Activated naive CD4-positive, alpha-beta T cell treated with anti-CD3 and anti-CD28 coated beads, Interleukin-2, amount 50 U/mL, for 24 hours (primary cell): ENCODE data around the gene PLCL1.
A peak's percentile ranks its signal among the peaks of the same experiment; 100 is the strongest.

Source experiments
- H3K27ac Mint-ChIP-seq: one replicate; pipeline ENCODE4 v1.8.0; 2021; ENCODE audit warnings: mild to moderate bottlenecking, mixed read lengths
- H3K27me3 Mint-ChIP-seq: one replicate; pipeline ENCODE4 v1.8.0; 2021; ENCODE audit warnings: mixed read lengths
- H3K36me3 Mint-ChIP-seq: one replicate; pipeline ENCODE4 v1.8.0; 2021; ENCODE audit warnings: mixed read lengths
- H3K4me1 Mint-ChIP-seq: one replicate; pipeline ENCODE4 v1.8.0; 2021; ENCODE audit warnings: mixed read lengths
- H3K4me3 Mint-ChIP-seq: one replicate; pipeline ENCODE4 v1.8.0; 2021; ENCODE audit warnings: mild to moderate bottlenecking, mixed read lengths
- H3K9me3 Mint-ChIP-seq: one replicate; pipeline ENCODE4 v1.8.0; 2021; ENCODE audit warnings: mixed read lengths

Gene PLCL1

GRCh38 chr2:197883354-197884032 lies 79.1 kb downstream of the PLCL1 start:
- H3K27me3 Mint-ChIP-seq = no peaks in the 10 kb centered on the region
- H3K9me3 Mint-ChIP-seq = no peaks in the 10 kb centered on the region
- H3K4me3 Mint-ChIP-seq = no peak overlapping the region
- peaks cover 12% of the 10 kb centered on the region for H3K36me3 Mint-ChIP-seq
- no peak overlapping the region for H3K27ac Mint-ChIP-seq
- H3K4me1 Mint-ChIP-seq = peaks cover 74% of the 10 kb centered on the region

DNA sequence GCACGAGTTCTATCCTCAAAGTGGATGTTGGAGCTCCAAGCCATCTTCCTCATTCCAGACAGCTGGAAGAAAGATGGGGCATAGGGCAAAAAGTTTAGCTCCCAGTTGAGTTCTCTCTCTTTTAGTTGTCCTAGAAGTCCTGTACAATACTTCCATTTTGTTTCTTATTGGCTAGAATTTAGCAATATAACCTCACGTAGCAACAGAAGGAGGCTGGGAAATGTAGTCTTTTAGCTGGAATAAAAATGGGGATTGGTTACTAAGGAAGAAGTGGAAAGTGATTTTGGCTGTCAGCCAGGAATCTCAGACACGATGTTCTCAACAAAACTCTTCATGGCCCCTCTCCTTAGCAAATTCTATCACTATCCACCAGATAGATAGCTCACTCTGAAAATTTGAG lies 79.9 kb downstream of the PLCL1 start:
- H3K27ac Mint-ChIP-seq = no peak overlapping the region
- peaks cover 71% of the 10 kb centered on the region for H3K4me1 Mint-ChIP-seq
- H3K36me3 Mint-ChIP-seq = peaks cover 12% of the 10 kb centered on the region
- H3K9me3 Mint-ChIP-seq = no peaks in the 10 kb centered on the region
- no peak overlapping the region for H3K4me3 Mint-ChIP-seq
- H3K27me3 Mint-ChIP-seq = no peaks in the 10 kb centered on the region

DNA sequence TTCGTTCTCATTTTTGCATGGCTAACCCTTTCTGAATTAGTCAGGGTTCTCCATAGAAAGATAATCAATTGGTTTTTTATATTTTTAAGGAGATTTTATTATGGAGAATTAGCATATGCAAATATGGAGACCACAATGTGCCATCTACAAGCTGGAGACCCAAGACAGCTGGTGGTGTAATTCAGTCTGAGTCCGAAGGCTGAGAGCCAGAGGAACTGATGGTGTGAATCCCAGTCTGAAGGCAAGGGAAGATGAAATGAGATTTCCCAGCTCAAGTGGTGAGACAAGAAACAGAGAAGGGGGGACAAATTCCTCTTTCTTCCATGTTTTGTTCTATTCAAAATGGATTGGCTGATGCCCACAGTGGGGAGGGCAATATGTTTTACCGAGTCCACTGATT lies 80.7 kb downstream of the PLCL1 start:
- H3K27ac Mint-ChIP-seq = peak overlapping the region; percentile 44
- H3K4me3 Mint-ChIP-seq = no peak overlapping the region
- no peaks in the 10 kb centered on the region for H3K27me3 Mint-ChIP-seq
- peaks cover 12% of the 10 kb centered on the region for H3K36me3 Mint-ChIP-seq
- H3K9me3 Mint-ChIP-seq = no peaks in the 10 kb centered on the region
- peaks cover 77% of the 10 kb centered on the region for H3K4me1 Mint-ChIP-seq

DNA sequence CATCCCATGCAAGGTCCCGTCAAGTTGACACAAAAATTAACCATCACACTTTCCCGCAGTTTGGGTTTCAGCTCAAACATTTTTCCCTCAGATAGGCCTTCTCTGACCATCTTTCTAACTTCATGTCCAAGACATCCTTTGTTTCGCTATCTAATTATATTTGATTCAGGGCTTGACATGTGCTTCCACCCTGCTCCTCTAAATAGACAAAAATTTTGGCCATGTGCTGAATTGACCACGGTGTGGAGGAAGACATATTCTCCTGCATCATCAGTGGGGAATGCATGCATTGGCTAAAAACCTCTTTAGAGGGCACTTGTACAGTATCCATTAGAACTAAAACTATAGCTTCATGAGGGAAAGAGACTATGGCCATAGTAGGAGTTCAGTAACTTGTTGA lies 81.2 kb downstream of the PLCL1 start:
- Mint-ChIP-seq H3K27me3 (no peaks in the 10 kb centered on the region), H3K4me1 (peaks cover 77% of the 10 kb centered on the region), H3K9me3 (no peaks in the 10 kb centered on the region), H3K4me3 (no peak overlapping the region), H3K27ac (no peak overlapping the region), H3K36me3 (peaks cover 12% of the 10 kb centered on the region)

GRCh38 chr2:197888321-197888720 lies 83.9 kb downstream of the PLCL1 start:
- H3K36me3 Mint-ChIP-seq = peaks cover 12% of the 10 kb centered on the region
- no peaks in the 10 kb centered on the region for H3K9me3 Mint-ChIP-seq
- no peaks in the 10 kb centered on the region for H3K27me3 Mint-ChIP-seq
- H3K4me1 Mint-ChIP-seq = peaks cover 89% of the 10 kb centered on the region
- peak overlapping the region; percentile 2 for H3K4me3 Mint-ChIP-seq
- peak overlapping the region; percentile 59 for H3K27ac Mint-ChIP-seq

- H3K27ac Mint-ChIP-seq = peak overlapping the region; percentile 94
- no peaks in the 10 kb centered on the region for H3K9me3 Mint-ChIP-seq
- H3K36me3 Mint-ChIP-seq = peaks cover 12% of the 10 kb centered on the region
- peak overlapping the region; percentile 74 for H3K4me3 Mint-ChIP-seq
- peaks cover 89% of the 10 kb centered on the region for H3K4me1 Mint-ChIP-seq
- H3K27me3 Mint-ChIP-seq = no peaks in the 10 kb centered on the region
Measured at GRCh38 chr2:197889041-197889440, 84.6 kb downstream of the PLCL1 start.

GRCh38 chr2:197890168-197890567 lies 85.8 kb downstream of the PLCL1 start:
- H3K36me3 Mint-ChIP-seq = peaks cover 10% of the 10 kb centered on the region
- H3K9me3 Mint-ChIP-seq = no peaks in the 10 kb centered on the region
- peak overlapping the region; percentile 79 for H3K27ac Mint-ChIP-seq
- no peak overlapping the region for H3K4me3 Mint-ChIP-seq
- H3K27me3 Mint-ChIP-seq = no peaks in the 10 kb centered on the region
- H3K4me1 Mint-ChIP-seq = peaks cover 89% of the 10 kb centered on the region

DNA sequence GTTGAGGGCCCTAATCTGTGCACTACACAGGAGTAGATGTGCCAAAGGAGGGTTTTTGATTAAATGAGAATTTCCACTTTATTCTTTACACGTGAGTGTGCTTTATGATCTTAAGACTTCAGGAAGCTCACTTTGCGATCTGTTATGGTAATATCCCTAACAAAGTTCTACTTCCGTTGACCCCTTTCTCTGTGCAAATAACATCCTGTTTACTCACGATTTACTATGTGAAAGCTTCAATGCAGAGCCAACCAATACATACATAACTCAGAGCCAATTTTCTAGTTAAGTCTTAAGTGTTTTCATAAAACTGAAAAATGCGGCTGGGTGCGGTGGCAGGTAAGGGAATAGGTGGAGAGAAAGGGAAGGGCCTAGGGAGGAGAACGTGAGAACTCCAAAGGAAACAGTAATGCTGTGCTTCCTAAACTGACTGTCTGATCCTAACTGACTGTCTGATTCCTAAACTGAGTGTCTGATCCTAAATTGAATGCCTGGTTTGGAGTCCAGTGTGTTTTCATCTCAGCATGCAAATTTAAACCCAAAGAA lies 87.6 kb downstream of the PLCL1 start:
- Mint-ChIP-seq H3K9me3 (no peaks in the 10 kb centered on the region), H3K36me3 (peaks cover 3% of the 10 kb centered on the region), H3K4me1 (peaks cover 88% of the 10 kb centered on the region), H3K27ac (peak overlapping the region; percentile 90), H3K27me3 (no peaks in the 10 kb centered on the region), H3K4me3 (peak overlapping the region; percentile 64)

GRCh38 chr2:197893403-197894177 lies 89.2 kb downstream of the PLCL1 start:
- Mint-ChIP-seq H3K36me3 (peaks cover 3% of the 10 kb centered on the region), H3K27ac (peak overlapping the region; percentile 92), H3K4me1 (peaks cover 84% of the 10 kb centered on the region), H3K9me3 (no peaks in the 10 kb centered on the region), H3K27me3 (no peaks in the 10 kb centered on the region), H3K4me3 (peak overlapping the region; percentile 71)

DNA sequence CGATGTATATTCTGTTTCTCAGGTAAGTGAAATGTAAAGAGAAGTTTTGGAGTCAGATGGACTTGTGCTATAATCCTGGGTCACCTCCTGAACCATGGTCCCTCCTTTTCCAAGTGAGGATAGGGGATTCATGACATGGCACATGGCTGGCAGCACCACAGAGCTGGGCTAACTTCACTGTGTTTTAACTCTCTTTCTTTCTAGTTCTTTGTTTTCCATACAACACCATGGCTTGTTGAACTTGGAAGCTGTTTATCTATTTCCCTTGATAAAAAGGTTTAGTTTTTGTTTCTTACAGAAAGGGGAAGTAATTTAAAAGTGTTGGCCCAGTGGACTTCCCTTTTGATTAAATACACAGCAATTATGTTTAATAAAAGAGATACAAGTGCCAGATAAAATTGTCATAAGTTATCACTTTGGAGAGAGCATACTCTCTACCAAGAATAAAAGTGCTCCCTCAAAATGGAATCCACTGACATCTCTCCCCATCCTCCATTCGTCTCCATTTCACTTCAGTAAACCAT lies 90.4 kb downstream of the PLCL1 start:
- H3K9me3 Mint-ChIP-seq = no peaks in the 10 kb centered on the region
- peaks cover 80% of the 10 kb centered on the region for H3K4me1 Mint-ChIP-seq
- peaks cover 6% of the 10 kb centered on the region for H3K36me3 Mint-ChIP-seq
- H3K4me3 Mint-ChIP-seq = peak overlapping the region; percentile 71
- no peak overlapping the region for H3K27ac Mint-ChIP-seq
- no peaks in the 10 kb centered on the region for H3K27me3 Mint-ChIP-seq

DNA sequence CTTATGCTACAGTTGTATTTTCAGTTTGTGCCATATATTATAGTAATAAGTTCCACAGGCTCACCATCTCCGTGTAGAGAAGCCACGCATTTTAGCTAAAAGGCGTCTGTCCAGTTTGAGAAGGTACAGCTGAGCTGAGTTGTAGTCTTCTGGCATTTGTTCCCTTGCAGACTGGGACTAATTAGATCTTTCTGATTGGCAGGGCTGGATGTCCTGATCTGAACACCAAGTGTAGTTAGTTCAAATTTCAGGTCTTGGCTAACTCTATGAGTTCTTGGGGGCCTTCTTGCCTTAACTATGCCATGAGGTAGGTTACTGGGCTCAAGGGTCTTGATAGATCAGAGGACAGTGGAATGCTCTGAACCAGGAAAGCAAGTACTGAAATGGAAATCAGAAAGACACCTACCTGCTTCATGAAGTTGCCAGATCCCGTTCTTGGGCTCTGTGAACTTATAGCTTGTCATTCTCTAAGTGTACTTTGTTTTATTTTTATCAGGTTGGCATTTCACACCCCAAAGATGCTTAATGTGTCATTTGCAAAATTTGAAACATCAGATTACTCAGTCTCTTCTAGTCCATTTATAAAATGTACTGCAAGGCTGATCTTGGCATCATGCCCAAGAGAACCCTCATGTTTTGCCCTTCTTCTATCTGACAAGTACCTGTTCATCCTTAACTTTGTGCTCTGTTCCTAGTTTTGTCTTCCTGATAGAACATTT lies 93.7 kb downstream of the PLCL1 start:
- H3K27me3 Mint-ChIP-seq = no peaks in the 10 kb centered on the region
- no peak overlapping the region for H3K4me3 Mint-ChIP-seq
- peaks cover 11% of the 10 kb centered on the region for H3K36me3 Mint-ChIP-seq
- H3K4me1 Mint-ChIP-seq = peaks cover 72% of the 10 kb centered on the region
- H3K27ac Mint-ChIP-seq = no peak overlapping the region
- H3K9me3 Mint-ChIP-seq = no peaks in the 10 kb centered on the region

DNA sequence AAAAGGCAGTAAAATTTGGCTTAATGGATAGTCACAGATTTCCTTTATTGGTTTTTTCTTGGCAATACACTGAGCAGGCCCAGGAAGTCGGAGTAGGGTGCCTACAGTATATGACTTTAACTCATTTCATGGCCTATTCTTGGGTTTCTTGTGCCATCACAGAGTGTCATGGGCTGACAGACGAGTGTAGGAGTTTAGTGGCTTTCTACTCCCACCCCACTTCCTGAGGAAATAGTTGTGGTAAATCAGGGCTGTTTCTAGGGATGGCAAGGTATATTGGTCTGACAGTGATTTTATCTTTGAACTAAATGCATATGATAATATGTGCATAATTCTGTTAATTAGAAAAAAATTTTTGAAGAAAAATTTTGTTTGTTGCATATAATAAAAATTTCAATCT lies 100.1 kb downstream of the PLCL1 start:
- Mint-ChIP-seq H3K27me3 (no peaks in the 10 kb centered on the region), H3K4me3 (peak overlapping the region; percentile 28), H3K4me1 (peaks cover 69% of the 10 kb centered on the region), H3K27ac (no peak overlapping the region), H3K9me3 (no peaks in the 10 kb centered on the region), H3K36me3 (peaks cover 10% of the 10 kb centered on the region)

GRCh38 chr2:197908156-197908555 lies 103.8 kb downstream of the PLCL1 start:
- Mint-ChIP-seq H3K4me3 (no peak overlapping the region), H3K27ac (no peak overlapping the region), H3K27me3 (no peaks in the 10 kb centered on the region), H3K36me3 (peaks cover 12% of the 10 kb centered on the region), H3K4me1 (peaks cover 63% of the 10 kb centered on the region), H3K9me3 (no peaks in the 10 kb centered on the region)

- Mint-ChIP-seq H3K36me3 (peaks cover 14% of the 10 kb centered on the region), H3K4me3 (no peak overlapping the region), H3K4me1 (peaks cover 60% of the 10 kb centered on the region), H3K27me3 (no peaks in the 10 kb centered on the region), H3K27ac (no peak overlapping the region), H3K9me3 (no peaks in the 10 kb centered on the region)
Measured at GRCh38 chr2:197908990-197909776, 104.8 kb downstream of the PLCL1 start.

DNA sequence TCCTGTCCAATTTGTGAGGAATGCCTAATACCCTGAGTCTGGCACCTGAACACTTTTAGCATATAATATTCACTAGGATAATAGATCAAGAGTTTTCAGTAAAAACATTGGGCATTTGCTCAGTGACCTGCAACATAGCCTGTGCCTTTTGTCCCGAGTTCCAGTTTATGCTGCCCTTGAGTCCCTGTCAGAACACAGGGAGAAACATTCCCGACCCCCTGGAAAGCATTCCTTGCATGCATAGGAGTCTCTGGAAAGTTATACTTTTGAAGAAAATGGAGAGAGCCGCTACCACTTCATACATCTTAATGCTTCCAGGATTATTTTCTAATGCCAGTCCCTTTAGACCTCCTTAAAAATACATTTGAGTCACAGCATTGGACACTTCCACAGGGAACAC lies 107.3 kb downstream of the PLCL1 start:
- no peak overlapping the region for H3K4me3 Mint-ChIP-seq
- H3K27me3 Mint-ChIP-seq = no peaks in the 10 kb centered on the region
- H3K9me3 Mint-ChIP-seq = no peaks in the 10 kb centered on the region
- no peak overlapping the region for H3K27ac Mint-ChIP-seq
- H3K4me1 Mint-ChIP-seq = peaks cover 62% of the 10 kb centered on the region
- H3K36me3 Mint-ChIP-seq = peaks cover 12% of the 10 kb centered on the region
